HK-2 (cell line): ENCODE data around the gene COL18A1.
"Not testable (repeated sequence)": the region's sequence is repeated elsewhere in the genome, so short reads cannot be mapped to it uniquely, and the experiment has no call there.

Source experiments
- DNase-seq: peaks from one replicate; pipeline ENCODE4 v3.0.0-alpha.2; 2018; ENCODE audit not compliant: unreplicated experiment

Gene COL18A1

DNA sequence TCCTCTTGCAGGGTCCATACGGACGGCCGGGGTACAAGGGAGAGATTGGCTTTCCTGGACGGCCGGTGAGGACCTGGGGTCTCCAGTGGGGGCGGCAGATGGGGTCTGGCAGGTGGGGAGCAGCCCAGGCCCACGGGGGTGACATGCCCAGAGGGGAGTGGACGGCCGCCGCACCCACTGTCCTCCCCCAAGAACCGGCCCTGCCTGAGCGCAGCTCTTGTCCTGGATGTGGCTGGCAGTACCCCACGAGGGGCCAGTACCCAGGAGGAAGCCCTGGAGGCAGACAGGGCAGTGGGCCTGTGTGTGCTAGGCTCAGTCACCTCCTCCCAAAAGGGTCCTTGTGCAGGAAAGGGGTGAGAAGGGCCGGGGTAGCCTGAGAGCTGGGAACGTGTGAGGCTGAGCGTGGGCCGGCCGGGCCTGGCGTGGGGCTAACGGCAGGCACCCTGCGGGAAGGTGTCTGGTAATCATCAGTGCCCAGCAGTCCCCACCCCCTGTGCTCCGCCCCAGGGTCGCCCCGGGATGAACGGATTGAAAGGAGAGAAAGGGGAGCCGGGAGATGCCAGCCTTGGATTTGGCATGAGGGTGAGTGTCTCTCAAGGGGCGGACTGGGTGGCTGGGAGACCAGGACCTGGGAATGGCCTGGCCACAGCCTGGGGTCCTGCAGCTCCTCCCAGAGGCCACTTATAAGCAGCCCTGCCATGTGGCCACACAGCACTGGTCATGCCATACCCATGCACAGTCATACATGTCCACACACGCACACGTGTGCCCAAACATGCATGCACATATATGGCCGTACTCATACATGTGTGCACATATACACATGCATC is 90.1 kb downstream of the COL18A1 start:
- no peak for DNase-seq

DNA sequence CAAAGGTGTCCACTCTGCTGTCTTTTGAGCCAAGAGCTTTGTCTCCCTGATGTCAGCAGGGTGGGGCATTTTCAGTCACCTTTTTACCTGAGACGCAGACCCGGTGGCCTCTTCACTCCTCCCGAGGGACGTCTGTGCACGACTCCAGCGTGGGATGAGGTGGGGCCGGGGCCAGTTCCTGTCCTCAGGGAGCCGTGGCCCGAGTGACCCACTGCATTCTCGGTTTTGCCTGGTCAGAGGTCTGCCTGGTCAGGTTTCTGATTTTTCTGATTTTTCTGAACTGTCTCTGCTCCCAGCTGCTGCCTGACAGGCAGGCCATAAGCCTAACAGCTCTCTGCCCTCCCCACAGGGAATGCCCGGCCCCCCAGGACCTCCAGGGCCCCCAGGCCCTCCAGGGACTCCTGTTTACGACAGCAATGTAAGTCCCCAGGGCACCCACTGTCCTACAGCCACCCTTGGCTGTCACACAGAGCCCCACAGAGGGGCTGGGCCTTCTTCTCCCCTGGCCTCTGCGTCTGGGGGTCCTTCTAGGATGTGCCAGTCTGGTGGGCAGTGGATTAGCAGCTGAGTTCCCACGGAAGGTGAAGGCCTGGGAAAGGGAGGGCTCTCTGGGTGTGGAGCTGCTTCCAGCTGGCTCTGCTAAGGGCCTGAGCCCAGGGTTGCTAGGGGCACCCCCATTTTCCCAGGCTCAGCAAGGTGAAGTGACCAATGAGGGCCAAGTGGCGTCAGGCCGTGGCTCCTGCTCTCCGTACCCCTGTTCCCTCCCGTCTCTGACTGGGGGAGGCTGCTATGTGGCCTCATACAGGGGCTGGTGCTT is 91.4 kb downstream of the COL18A1 start:
- no peak for DNase-seq

DNA sequence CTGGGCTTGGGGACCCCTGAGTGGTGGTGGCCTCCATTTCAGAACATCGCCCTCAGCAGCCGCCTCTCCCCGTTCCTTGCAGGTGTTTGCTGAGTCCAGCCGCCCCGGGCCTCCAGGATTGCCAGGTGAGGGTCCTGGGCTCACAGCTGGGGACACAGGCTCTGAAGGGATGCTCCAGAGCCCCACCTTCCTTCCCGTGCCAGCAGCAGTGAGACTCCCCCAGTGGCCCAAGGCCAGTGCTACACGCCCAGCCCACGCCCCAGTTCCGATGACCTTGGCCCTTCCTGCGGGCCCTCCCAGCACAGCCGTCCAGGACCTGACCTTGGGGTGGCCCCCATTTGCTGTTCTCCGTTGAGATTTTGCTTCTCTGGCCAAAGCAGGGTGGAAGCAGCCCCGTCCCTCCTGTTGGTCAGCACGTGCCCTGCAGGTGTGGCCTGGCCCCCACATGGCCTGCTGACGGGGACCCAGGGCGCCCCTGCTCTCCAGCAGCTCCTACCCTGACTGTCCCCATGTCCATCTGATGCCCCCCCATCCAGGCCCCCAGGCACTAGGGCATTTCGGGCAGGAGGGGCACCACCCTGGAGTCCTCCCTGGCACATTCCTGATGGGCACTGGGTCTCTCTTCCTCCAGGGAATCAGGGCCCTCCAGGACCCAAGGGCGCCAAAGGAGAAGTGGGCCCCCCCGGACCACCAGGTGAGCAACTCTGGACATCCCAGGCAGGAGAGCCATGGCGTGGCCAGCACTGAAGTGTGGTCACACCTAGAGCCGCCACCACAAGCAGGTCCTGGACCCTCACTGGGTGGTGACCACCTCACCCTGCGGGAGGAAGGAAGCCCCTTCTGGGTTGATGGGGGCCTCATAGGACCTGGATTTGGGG is 92.2 kb downstream of the COL18A1 start:
- no peak for DNase-seq

DNA sequence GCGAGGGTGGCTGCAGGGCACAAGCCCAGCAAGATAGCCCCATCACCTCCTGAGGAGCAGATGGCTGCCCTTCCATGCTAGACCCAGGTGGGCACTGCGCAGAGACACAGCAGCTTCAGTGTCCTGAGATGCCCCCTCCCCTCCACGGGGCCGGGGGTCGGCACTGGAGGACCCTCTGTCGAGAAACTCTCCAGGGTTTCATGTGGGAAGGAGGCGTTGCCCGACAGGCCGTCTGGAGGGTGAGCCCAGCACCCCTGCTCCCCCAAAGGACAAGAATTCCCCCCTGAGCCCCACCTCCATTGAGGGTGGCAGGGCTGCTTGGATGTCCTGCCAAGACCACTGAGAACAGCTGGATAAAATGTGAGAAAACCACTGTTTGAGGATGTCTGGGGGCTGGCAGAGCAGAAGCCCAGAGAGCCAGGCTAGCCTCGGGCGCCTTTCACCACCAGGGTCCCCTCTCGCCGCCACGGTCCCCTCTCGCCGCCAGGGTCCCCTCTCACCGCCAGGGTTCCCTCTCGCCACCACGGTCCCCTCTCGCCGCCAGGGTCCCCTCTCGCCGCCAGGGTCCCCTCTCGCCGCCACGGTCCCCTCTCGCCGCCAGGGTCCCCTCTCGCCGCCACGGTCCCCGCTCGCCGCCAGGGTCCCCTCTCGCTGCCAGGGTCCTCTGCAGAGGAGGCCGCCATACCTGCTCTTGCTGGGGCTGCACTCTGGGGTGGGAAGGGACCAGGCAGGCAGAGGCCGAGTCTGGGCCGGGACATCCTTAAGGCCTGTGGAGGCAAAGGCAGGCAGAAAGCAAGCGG is 93.1 kb downstream of the COL18A1 start:
- DNase-seq = no peak

DNA sequence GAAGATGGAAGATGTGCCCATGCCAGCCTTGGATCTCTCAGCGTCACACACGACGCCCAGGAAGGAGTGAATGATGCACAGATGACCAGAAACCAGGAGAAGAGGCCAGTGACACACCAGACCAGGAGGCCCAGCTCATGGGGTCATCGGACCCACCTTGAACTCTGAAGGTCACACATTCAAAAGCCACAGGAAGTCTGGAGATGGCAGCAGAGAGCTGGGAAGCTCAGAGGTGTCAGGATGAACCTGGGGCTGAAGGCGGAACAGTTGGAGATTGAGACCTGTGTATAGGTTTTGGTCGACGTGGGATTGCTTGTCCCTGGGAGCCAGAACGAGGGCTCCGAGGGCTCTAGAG is 93.7 kb downstream of the COL18A1 start:
- DNase-seq = no peak

DNA sequence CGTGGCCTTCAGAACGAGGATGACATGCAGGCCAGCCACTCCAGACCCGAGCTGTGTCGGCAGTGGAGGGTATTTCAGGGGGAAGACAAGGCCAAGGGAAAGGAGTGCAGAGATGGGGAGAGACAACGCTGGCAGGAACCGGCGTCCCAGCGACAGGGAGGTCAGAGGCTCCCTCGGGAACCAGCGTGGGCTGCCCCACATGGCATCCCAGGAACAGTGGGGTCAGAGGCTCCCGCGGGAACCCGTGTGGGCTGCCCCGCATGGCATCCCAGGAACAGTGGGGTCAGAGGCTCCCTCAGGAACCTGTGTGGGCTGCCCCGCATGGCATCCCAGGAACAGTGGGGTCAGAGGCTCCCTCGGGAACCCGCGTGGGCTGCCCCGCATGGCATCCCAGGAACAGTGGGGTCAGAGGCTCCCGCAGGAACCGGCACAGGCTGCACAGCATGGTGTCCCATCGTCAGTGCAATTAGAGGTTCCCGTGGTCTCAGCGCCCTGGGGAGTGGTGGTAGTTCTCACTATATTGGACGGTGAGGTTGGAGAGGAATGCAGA is 94.3 kb downstream of the COL18A1 start:
- no peak for DNase-seq

DNA sequence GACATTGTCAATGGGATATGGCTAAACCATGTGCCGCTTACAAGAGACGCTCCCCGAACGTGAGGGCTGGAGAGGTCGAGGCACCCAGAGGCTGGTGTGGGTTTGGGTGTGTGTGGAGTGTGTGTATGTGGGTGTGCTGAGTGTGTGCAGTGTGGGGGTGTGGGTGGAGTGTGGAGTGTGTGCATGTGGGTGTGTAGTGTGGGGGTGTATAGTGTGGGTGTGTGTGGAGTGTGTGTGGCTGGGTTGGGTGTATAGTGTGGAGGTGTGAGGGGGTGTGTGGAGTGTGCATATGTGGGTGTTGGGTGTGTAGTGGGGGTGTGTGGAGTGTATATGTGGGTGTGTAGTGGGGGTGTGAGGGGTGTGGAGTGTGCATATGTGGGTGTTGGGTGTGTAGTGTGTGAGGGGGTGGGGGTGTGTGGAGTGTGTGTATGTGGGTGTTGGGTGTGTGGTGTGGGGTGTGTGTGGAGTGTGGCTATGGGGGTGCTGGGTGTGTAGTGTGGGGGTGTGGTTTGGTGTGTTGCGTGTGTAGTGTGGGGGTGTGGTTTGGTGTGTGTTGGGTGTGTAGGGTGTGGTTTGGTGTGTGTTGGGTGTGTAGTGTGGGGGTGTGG is 95.1 kb downstream of the COL18A1 start:
- no peak for DNase-seq

DNA sequence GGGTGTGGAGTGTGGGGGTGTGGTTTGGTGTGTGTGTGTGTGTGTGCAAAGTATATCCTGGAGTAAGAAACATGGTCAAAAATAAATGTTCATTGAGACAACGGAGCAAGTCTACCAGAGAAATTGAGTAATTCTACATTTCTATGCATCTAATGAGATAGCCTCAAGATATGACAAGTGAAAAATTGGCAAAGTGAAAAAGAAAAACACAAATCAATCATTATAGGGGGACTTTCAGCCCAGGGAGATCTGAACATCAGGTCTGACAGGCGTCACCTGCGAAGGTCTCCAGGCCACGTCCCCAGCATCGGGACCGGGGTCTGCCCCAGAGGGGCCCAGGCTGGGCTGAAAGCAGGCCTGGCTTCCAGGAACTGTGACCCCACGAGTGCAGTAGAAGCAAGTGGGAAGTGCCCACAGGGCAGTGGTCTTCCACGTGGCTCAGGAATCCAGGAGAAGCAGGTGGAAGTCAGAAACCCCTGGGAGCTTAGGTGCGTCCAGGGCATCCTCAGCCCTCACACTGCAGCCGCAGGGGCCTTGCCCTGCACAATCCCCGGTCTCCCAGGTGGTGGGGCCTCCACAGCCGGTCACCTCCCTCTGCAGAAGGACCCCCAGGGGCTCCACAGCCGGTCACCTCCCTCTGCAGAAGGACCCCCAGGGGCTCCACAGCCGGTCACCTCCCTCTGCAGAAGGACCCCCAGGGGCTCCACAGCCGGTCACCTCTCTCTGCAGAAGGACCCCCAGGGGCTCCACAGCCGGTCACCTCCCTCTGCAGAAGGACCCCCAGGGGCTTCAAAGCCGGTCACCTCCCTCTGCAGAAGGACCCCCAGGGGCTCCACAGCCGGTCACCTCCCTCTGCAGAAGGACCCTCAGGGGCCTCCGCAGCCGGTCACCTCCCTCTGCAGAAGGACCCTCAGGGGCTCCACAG is 96.4 kb downstream of the COL18A1 start:
- not testable (repeated sequence) for DNase-seq

DNA sequence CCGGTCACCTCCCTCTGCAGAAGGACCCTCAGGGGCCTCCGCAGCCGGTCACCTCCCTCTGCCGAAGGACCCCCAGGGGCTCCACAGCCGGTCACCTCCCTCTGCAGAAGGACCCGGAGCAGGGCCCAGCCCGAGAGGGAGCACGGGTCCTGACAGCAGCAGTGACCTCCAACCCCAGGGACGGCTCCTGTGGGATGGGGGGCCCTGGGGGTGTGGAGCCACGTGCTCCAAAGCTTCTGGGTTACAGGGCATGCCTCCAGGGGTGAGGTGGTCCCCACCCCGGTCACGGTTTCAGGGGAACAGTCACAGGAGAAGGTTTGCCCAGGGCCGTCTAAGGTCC is 97.0 kb downstream of the COL18A1 start:
- no peak for DNase-seq

DNA sequence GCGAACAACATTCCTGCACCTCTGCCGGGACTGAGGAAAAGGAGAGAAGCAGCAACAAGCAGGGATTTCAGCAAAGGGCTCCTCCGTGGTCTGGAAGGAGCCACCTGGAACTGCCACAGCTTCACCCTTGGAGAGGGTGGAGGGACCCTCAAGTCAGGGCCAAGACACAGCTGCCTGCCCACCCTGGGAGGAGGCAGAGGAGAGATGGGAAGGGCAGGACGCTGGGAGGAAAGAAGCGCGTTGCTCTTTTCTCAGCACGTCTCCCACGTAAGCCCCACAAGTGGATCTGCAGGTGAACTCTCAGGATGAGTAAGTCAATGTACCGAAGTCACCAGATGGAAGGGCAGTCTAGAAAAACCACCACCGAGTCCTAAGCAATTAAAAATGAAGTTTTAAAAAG is 97.6 kb downstream of the COL18A1 start:
- no peak for DNase-seq

DNA sequence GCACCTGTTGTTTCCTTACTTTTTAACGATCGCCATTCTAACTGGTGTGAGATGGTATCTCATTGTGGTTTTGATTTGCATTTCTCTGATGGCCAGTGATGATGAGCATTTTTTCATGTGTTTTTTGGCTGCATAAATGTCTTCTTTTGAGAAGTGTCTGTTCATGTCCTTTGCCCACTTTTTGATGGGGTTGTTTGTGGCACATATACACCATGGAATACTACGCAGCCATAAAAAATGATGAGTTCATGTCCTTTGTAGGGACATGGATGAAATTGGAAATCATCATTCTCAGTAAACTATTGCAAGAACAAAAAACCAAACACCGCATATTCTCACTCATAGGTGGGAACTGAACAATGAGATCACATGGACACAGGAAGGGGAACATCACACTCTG is 98.3 kb downstream of the COL18A1 start:
- DNase-seq = not testable (repeated sequence)

DNA sequence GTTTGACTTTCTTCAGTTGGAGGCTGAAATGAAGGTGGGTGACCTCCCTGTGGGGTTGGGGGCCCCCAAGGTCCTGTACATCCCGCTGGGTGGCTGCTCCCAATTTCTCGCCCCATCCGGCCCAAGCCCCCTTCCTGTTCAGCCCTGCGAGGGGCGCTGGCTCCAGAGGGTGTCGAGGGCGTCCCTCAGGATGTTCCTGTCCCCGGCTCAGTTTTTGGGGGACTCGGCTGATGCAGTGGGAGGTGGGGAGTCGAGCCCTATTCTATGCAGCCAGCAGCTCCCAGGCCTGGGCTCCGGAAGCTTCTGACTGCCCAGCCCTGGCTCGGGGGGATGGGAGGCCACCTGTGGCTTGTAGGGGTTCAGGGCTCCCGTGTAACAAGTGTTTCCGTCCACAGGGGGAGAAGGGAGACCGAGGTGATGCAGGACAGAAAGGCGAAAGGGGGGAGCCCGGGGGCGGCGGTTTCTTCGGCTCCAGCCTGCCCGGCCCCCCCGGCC is 99.1 kb downstream of the COL18A1 start:
- DNase-seq = no peak

DNA sequence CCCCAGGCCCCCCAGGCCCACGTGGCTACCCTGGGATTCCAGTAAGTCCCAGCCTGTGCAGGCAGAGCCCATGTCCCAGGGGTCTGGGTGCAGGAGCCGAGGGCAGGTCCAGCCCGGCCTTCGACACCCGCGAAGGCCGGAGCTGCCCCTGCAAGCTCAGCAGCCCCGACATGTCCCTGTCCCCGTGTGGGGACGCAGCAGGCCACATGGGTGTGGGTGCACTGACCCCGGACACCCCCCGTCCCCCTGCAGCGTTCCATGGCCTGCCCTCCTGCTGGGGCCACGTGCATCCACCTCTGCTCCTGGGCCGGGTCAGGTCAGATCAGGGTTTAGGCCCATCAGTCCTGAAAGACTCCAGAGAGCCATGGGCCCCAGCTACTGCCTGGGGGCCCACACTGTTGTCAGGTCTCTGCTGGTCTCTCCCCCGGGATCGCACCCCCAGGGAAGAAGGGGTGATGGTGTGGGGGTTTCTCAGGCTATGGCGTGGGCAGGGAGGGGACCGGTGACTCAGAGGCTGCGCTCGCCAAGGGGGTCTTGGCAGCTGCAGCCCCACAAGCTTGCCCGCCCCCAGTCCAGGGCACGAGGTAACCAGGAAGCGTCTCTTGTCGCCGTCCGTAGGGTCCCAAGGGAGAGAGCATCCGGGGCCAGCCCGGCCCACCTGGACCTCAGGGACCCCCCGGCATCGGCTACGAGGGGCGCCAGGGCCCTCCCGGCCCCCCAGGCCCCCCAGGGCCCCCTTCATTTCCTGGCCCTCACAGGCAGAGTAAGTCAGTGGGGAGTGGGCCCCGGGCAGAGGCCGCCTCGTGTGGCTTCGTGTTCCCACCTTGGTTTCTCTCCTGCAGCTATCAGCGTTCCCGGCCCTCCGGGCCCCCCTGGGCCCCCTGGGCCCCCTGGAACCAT is 99.8 kb downstream of the COL18A1 start:
- DNase-seq = no peak

DNA sequence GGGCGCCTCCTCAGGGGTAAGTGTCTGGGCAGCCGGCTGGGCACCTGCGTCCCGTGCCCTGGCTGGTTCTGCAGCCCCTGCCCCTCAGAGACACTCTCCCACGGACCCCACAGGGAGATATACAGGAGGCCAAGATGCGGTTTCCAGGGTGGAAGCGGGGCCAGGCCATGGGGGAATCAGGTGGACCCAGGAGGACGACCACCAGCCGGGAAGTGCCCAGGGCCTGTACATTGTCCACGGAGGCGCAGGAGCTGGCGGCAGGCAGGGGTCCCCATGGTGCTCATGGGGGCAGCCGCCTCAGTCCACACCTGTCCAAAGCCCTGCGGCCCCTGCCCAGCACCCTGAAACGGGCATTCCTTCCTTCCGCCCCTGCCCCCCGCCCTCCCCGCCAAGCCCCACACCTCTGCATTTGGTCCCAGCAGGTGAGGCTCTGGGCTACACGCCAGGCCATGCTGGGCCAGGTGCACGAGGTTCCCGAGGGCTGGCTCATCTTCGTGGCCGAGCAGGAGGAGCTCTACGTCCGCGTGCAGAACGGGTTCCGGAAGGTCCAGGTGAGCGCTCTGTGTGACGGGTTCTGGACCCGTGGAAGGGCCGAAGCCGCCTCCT is 100.6 kb downstream of the COL18A1 start:
- no peak for DNase-seq

DNA sequence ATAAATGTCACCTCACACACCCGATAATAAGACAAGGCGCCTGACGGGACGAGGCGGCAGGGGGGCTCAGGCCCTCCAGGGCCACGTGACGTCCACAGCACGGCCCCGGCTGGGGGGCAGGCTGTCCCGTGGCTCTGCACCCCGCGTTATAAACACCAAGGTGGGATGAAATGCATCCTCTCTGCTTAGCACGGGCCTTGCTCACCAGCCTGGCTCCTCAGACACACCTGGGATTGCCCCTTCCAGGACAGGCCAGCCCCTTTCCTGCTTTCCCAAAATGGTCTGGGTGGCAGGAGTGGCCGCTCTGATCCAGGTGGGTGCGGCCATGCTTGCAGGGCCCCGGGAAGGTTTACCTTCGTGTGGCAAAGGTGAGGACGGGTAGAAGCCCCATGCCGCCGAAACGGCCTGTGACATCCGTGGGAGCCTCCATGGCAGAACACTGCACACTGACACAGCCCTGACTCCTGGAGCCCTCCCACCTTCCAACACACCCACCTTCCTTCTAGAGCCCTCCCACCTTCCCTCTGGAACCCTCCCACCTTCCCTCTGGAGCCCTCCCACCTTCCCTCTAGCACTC is 101.4 kb downstream of the COL18A1 start:
- no peak for DNase-seq

DNA sequence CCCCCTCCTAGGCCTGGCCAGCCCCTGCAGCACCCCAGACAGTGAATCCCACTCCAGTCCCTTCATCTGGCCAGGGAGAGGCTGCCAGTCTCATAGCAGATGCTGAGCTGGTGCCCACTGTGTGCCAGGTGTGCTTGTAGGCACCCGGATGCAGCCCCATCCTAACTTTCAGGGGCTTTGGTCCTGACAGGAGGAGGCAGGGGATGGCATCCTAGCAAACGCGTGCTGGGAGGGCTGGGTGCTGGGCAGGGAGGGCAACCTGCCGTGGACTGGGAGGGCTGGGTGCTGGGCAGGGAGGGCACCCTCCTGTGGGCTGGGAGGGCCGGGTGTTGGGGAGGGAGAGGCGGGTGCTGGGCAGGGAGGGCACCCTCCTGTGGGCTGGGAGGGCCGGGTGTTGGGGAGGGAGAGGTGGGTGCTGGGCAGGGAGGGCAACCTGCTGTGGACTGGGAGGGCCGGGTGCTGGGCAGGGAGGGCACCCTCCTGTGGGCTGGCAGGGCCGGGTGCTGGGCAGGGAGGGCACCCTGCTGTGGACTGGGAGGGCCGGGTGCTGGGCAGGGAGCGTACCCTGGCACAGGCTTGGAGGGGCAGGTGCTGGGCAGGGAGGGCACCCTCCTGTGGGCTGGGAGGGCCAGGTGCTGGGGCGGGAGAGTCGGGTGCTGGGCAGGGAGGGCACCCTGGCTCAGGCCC is 102.0 kb downstream of the COL18A1 start:
- DNase-seq = no peak

DNA sequence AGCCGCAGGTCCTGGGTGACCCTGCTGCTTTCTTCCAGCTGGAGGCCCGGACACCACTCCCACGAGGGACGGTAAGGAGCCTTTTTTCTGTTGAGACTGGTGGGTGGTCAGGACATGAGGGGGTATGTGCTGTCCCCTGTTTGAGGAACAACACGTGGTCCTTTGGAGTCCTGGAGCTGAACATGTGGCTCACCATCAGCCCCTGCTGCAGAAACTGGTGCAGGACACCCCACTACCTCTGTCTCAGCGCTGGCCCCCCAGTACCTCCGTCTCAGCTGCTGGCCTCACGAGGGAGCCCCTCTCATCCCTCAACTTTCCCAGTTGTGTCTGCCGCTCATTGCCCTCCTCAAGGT is 102.5 kb downstream of the COL18A1 start:
- DNase-seq = no peak
